NCI-H2227 treated with DMSO at 0.1 percent for 48 hours (cell line): Measurements from ENCODE around the gene RBM3.
"Not testable (repeated sequence)": the region's sequence is repeated elsewhere in the genome, so short reads cannot be mapped to it uniquely, and the experiment has no call there.

Experiments
- DNase-seq: peaks from one replicate; lab custom pipeline; 2025; lab: John Stamatoyannopoulos, UW

Gene RBM3

DNA sequence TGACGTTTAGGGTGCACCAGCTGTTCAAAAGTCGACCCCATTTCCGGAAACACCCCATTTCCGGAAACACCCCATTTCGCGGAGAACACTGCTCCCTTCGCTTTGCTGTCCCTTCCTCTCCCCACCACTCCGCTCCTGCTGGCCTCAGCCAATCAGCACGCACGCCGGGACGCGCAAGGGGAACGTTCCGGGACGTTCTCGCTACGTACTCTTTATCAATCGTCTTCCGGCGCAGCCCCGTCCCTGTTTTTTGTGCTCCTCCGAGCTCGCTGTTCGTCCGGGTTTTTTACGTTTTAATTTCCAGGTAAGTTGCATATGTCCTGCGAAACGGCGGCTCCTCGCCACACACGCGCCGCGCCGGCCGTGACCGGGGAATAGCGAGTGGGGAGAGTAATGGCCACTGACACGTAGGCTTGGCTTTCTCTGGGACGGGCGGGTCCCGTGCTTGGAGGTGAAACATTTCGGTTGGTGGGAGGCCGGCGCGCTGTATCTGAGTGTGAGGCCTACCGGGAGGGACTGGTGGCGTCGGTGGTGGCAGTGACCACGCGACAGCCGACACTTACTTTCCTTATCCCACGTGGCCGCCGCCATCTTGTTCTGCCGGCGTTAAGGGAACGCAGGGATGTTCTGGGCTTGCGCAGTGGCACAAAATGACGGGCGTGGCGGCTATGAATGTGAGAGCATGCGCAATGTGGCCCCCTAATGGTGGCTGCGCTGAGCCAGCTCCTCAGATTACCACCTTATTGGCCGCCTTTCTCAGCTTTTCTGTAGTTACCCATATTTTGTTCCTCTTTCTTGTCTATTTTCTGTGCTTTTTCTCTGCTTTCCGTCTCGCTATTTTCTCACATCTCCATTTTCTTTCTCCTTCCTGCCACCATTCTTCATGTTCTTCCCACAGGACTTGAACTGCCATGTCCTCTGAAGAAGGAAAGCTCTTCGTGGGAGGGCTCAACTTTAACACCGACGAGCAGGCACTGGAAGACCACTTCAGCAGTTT, at the start of gene RBM3:
Gene RBM3, plus strand, starts transcription at position 215 of the 997 bp plus-strand sequence. Its CDS starts 697 bp downstream, at position 912.
- peak; percentile 97 for DNase-seq

DNA sequence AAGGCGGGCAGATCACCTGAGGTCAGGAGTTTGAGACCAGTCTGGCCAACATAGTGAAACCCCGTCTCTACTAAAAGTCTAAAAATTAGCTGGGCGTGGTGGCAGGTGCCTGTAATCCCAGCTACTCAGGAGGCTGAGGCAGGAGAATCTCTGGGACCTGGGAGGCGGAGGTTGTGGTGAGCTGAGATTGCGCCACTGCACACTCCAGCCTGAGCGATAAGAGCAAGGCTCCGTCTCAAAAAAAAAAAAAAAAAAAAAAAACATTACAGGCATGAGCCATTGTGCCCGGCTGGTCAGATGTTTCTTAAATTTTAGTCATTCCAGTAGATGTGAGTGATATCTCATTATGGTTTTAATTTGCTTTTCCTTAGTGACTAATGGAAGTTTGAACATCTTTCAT, 48.4 kb upstream of the RBM3 start:
- DNase-seq: not testable (repeated sequence)

DNA sequence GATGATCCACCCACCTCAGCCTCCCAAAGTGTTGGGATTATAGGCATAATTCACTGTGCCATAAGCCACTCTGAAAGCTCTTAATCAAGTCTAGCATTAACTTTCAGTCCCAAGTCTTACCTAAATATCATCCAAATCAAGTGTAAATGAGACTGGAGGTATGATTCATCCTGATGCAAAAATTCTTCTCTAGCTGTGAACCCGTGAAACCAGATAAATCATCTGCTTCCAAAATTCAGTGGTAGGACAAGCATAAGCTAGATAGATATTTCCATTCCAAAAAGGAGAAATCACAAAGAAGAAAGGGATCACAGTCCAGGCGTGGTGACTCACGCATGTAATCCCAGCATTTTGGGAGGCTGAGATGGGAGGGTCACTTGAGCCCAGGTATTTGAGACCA, 43.5 kb upstream of the RBM3 start:
- no peak for DNase-seq

DNA sequence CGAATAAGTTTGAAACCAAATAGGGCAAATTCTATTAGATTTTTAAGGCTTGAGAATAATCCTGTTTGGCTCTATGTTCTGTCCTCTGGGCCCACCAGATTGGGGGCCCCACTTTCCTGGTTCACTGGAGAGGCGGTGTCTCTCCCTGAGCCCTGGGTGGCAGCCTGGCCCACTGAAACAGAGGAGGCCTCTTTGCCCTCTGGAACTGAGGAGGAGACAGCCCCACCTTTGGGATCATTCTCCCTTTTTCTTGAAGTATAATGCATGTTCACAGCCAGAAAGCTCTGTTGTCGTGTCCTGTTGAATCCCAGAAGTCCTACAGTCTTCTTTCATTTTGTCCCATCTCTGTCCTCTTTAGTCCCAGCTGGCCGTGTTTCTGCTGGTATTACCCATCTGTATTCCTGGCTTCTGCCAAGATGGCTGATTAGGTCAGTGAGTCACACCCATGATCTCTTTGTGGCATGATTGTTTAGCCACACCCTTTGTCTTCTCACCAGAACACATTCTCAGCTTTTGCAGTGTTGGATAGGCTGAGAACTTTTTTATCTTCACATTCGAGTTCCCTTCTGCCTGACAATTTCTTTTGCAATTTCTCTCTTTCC, 42.8 kb upstream of the RBM3 start:
- DNase-seq: no peak

DNA sequence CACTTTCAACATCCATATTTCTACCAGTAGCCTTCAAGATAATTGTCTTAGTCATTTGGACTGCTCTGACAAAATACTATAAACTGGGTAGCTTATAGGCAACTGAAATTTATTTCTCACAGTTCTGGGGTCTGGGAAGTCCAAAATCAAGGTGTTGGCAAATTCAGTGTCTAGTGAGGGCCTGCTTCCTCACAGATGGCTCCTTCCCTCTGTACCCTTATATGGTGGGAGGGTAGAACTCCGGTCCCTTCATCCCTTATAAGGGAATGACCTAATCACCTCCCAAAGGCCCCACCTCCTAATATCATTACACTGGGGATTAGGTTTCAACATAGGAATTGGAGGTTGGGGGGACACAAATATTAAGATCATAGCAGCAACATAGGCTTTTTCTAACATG, 42.1 kb upstream of the RBM3 start:
- DNase-seq: no peak

DNA sequence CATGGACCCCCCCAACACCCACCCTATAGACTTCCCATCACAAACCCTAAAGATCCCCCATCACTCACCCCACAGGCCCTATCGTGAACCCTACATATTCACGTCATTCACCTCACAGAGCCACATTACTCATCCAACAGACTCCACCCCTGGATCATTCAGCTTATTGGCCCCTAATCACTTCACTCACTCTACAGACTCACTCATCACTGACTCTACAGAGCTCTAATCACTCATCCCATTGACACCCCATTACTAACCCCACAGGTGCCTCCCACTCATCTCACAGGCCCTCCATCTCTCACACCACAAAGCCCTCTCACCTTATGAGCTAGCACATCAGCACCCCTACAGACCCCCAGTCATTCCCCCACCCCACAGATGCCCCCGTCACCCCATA, 41.1 kb upstream of the RBM3 start:
- DNase-seq: no peak

DNA sequence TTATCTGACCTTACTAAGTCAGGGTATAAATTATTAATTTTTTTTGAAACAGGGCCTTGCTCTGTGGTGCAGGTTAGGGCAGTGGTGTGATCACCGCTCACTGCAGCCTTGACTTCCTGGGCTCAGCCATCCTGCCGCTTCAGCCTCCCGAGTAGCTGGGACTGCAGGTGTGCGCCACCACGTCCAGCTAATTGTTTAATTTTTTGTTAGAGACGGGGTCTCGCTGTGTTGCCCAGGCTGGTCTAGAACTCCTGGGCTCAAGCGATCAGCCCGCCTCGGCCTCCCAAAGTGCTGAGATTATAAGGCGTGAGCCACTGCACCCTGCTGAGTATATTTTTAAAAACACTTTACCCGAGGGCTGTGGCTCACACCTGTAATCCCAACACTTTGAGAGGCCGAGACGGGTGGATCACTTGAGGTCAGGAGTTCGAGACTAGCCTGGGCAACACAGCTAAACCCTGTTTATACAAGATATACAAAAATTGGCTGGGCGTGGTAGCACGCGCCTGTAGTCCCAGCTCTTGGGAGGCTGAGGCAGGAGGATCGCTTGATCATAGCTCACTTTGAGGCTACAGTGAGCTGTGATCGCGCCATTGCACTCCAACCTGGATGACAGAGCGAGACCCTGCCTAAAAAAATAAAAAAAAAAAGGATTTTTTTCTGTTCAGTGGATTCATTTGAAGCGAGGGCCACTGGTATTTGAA, 35.5 kb upstream of the RBM3 start:
- no peak for DNase-seq

DNA sequence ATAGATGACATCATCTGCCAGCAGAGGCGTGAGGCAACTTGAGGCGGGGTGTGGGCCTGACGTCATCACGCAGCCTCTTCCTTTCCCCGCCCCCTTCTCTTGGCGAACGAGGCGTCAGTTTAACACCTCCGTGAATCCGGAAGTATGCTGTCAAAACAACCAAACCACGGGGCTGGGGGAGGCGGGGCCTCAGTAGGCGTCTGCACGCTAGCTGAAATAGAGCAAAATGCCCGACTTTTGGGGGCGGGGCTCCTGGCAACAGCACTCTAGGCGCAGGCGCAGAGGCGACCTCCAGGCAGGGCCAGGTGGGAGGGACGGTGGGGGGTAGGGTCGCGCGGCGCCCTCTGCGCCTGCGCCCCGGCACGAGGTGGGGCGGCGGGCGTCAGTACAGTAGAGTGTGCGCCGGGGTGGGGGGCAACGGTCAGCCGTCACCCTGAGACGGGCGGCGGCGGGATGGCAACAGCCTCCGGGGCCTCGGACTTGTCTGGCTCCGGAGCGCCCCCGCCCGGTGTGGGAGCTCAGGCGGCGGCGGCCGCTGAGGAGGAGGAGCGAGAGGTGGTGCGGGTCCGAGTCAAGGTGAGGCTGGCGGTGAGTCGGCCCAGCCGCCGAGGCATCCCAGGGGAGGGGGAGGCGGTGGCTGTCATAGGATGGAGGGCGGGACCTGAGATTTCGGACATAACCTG, 34.8 kb upstream of the RBM3 start, which contains the start of gene TBC1D25:
Gene TBC1D25, plus strand, starts transcription at position 370 of the 683 bp plus-strand sequence. Its CDS starts 84 bp downstream, at position 454.
- peak; percentile 99 for DNase-seq

DNA sequence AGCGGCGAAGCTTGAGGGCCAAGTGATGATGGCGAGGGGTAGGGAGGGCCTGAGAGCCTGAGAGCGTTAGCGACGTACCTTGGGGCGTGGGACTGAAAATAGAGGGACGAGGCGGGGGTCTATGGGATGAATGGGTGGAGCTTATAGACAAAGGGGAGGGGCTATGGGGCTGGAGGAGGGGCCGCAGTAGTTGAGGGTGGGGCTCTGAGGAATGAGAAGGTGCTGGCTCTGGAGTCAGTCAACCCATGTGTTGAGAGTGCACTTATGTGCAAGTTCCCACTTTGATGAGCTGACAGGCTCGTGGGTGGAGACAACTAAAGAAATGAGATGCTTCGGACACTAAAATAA, 34.3 kb upstream of the RBM3 start:
- peak; percentile 84 for DNase-seq

DNA sequence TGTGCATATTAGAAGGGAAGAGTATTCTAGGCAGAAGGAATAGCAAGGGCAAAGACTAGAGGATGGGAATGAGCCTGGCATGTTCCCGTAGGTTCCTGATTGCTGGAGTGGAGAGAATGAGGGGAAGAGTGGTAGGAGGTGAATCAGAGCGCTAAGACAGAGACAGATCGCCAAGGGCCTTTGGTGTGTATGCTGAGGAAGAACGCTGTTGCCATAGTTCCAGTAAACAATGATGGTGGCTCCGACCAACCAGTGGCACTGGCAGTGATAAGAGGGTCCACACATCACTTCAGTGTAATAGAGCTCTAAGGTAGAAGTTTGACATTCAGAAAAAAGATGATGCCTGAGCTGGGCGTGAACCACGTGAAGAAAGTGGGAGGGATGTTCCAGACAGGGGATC, 33.8 kb upstream of the RBM3 start:
- no peak for DNase-seq

DNA sequence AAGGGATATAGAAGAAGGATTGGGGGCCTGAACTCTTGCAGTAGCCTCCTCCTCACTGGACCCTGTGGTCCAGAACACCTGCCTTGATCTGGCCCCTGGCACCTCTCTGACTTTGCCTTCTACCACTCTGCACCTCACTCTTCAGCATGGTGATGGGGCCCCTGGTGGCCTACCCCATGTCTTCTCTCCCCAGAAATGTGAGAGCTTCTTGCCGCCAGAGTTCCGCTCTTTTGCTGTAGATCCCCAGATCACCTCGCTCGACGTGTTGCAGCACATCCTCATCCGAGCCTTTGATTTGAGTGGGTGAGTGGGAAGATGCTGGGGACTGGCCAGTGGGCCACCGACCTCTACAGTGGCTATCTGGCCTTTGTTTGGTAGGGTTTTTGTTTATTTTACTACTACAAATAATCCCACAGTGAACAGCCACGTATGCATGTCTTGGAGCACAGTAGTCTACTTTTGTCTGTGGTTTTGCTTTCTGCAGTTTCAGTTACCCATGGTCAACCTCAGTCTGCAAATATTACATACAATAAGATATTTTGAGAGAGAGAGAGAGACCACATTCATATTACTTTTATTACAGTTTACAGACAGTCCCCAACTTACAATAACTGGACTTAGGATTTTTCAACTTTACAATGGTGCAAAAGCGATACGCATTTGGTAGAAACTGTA, 33.0 kb upstream of the RBM3 start:
- no peak for DNase-seq

DNA sequence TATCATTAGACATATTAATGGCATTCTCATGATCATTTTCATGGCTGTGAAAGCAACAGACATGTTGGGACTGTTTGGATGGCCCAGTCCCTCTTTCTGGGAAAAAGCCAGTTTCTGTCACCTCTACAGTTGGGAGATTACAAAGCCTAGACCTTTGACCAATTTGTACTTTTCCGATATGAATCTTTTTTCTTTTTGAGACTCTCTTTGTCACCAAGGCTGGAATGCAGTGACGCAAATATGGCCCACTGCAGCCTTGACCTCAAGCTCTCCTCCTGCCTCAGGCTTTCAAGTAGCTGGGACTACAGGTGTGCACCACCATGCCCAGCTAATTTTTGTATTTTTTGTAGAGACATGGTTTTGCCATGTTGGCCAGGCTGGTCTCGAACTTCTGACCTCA, 25.4 kb upstream of the RBM3 start:
- DNase-seq: no peak

DNA sequence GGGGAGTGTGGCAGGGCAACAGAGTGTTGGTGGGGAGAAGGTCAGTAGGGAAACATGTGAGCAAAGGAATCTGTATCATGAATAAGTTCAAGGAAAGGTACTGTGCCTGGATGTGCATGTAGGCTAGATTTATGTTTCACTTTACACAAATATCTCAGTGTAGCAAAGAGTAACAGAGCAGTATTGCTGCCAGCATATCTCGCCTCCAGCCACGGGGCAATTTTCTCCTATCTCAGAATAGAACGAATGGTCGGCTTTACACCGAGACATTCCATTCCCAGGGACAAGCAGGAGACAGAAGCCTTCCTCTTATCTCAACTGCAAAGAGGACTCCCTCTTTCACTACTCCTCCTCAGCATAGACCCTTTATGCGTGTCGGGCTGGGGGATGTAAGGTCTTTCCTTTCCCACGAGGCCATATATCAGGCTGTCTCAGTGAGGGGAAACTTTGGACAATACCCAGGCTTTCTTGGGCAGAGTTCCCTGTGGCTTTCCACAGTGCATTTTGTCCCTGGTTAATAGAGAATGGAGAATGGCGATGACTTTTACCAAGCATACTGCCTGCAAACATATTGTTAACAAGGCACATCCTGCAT, 18.5 kb upstream of the RBM3 start:
- not testable (repeated sequence) for DNase-seq

DNA sequence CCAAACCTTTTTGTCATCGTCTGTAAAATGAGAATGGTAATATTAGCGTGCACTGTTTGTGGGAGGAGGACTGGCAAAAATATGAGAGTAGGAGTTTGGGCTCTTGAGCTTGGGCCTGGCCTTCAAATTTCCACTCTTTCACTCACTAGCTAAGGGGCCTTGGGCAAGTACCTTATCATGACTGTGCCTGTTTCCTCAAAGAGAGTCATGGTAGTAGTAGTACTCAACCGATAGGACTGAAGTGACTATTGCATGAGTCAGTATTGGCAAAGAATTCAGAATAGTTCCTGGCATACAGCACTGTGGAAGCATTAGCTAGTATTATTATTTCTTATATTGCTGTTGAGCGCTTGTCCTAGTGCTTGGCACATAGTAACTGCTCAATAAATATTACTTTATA, 16.0 kb upstream of the RBM3 start:
- DNase-seq: no peak

DNA sequence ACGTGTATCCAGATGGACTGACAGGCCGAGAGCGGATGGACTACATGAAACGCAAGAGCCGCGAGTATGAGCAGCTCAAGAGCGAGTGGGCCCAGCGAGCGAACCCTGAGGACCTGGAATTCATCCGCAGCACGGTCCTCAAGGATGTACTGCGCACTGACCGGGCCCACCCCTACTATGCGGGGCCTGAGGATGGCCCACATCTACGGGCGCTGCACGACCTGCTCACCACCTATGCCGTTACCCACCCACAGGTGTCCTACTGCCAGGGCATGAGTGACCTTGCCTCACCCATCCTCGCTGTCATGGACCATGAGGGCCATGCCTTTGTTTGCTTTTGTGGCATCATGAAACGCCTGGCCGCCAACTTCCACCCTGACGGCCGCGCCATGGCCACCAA, 14.6 kb upstream of the RBM3 start:
- no peak for DNase-seq

DNA sequence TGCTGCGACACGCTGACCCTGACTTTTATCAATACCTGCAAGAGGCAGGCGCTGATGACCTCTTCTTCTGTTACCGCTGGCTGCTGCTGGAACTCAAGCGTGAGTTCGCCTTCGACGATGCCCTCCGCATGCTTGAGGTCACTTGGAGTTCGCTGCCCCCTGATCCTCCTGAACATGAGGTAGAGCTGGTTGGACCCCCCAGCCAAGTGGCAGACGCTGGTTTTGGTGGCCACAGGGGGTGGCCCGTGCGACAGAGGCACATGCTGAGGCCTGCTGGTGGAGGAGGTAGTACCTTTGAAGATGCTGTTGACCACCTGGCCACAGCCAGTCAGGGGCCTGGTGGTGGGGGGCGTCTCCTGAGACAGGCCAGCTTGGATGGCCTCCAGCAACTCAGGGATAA, 14.2 kb upstream of the RBM3 start:
- DNase-seq: no peak

DNA sequence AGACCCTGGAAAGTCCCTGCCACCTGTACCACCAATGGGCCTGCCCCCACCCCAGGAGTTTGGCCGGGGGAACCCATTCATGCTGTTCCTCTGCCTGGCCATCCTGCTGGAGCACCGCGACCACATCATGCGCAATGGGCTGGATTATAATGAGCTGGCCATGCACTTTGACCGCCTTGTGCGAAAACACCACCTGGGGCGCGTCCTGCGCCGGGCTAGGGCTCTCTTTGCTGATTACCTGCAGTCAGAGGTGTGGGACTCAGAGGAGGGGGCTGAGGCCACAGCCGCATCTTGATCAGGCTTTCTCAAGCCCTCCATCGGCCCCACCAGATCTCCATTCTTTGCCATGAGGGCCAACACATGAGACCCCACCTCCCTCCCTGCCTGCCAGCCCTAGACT, 13.6 kb upstream of the RBM3 start:
- DNase-seq: no peak

DNA sequence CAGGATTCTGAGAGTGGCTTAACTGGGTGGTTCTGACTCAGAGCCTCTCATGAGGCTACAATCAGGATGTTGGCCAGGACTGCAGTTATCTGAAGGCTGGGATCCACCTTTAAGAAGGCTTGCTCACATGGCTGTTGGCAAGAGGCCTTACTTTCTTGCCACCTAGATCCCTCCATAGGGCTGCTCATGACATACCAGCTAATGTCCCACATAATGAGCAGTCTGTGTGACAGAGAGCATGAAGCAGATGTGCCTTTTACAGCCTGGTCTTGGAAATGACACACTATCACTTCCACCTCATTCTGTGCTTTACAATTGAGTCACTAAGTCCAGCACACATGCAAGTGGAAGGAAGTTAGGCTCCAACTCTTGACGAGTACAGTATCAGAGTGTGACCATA, 4.3 kb upstream of the RBM3 start:
- no peak for DNase-seq

DNA sequence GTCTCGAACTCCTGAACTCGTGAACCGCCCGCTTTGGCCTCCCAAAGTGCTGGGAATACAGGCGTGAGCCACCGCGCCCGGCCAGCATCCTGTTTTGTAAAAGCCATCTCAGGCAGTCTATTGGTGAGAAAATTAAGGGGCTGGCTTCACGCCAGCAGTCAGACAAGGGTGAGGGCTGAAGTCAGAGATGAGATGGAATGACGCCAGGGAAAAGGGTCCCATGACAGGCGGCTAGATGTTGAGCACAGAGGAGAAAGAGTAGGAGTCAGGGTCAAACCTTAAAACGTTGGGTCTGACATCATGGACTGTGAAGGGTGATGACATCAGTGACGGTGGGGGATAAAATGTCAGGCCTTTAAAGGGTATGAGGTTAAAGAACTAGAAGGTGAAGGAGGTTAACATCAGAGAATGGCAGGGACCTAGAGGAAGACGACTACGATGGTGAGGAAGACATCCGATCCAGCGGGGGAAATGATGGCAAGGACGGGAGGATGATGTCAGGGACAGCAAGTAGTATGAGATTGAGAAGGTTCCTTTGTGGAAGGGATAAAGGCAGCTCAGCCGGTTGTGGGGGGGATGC, 504 bp upstream of the RBM3 start:
- DNase-seq: peak; percentile 97

DNA sequence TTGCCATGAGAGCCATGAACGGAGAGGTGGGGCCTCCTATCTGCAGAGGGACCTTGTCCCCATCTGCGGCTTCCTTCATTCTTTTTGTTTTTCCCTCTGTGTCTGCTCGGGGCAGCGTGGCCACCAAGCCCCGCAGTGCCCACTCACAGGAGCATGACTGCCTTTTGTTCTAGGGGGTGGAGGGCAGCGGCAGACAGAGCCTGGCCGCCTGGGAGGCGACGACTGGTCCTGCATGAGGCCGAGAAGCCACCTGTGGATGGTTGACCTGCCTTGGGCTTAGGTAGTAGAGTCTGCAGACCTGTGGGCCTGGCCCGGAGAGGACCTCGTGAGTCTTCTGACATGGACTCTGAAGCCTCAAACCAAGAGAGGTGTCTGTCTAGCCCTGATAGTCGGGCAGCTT, 1.4 kb downstream of the RBM3 start:
- DNase-seq: no peak

DNA sequence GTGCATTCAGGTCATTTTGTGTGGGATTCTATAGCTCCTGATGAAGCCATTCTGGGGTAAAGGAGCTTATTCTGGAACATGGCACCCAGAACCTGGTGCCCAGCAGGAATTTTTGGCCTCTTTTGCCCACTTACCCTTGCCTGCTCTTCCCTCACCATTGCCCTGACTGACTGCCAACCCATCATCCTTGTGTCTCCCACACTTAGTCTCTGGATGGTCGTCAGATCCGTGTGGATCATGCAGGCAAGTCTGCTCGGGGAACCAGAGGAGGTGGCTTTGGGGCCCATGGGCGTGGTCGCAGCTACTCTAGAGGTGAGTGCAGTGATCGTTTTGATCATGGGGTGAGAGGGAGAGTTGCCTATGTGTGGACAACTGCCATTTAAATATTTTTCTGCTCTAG, 1.8 kb downstream of the RBM3 start:
- DNase-seq: no peak
